ENCODE measurements around the gene MAN2B2.

The MAN2B2 gene

DNA sequence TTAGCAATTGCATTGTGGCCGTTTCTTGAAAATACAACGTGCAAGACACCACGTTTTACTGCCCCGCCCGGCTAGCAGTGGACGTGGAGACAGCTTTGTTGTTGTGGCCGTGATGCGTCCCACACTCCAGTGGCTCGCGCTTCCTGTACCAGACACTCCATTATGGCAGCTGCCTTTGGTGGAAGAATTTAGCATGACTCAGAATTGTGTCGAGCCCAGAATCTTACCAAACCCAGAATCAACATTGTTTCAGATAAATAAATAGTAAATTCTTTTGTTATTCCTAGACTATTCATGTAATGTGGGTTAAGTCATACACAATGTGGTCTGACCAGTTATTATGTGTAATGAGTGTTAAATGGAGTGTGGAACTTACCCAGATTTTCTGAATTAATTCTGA is 93.4 kb downstream of the MAN2B2 start:
- ATAC-seq = no peak
- TF ChIP-seq SNAI2 (CRISPR knock-in tag; IDR thresholded peaks at IDR 0.05) = no peak
- TF ChIP-seq ZNF8 (CRISPR knock-in tag; IDR thresholded peaks at IDR 0.05) = no peak
- no peak for TF ChIP-seq CSRNP3 (CRISPR knock-in tag; IDR thresholded peaks at IDR 0.05)
- no peak for TF ChIP-seq ESRRG (CRISPR knock-in tag; IDR thresholded peaks at IDR 0.05)
- TF ChIP-seq ISL1 (CRISPR knock-in tag; IDR thresholded peaks at IDR 0.05) = no peak
- no peak for TF ChIP-seq ARNTL (CRISPR knock-in tag; IDR thresholded peaks at IDR 0.05; ENCODE audit: borderline replicate concordance, low read depth)
- TF ChIP-seq GLIS3 (CRISPR knock-in tag; IDR thresholded peaks at IDR 0.05) = no peak
- no peak for TF ChIP-seq OSR1 (CRISPR knock-in tag; IDR thresholded peaks at IDR 0.05)
- TF ChIP-seq ZFP30 (CRISPR knock-in tag; IDR thresholded peaks at IDR 0.05) = no peak
- TF ChIP-seq PATZ1 (CRISPR knock-in tag; IDR thresholded peaks at IDR 0.05; ENCODE audit: borderline replicate concordance) = no peak
- TF ChIP-seq ZC3H10 (CRISPR knock-in tag; IDR thresholded peaks at IDR 0.05) = no peak
- no peak for TF ChIP-seq CSDC2 (CRISPR knock-in tag; IDR thresholded peaks at IDR 0.05)
- no peak for TF ChIP-seq TCF4 (CRISPR knock-in tag; IDR thresholded peaks at IDR 0.05; ENCODE audit: borderline replicate concordance)
- no peak for TF ChIP-seq TSHZ2 (CRISPR knock-in tag; IDR thresholded peaks at IDR 0.05)

DNA sequence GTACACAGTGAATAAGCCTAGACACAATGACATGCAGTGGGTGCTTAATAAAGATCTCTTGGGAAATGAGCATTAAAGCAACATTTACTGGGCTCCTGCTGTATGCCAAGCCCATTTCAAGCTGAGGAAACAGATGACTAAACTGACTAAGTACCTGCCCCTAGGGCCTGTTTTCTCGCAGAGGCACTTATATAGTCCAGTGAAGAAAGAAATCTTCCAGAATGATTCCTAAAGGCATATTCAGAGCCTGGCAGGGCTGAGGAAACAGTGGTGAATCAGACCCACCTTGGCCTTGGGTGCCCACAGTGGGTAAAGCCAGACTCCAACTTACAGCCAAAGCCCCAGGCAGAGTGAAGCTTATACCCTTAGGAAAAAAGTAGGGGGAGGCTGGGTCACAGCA is 96.7 kb downstream of the MAN2B2 start:
- TF ChIP-seq BACH2 (CRISPR knock-in tag; IDR thresholded peaks at IDR 0.05; ENCODE audit: borderline replicate concordance) (no peak), ZFP30 (CRISPR knock-in tag; IDR thresholded peaks at IDR 0.05) (no peak), ARNTL (CRISPR knock-in tag; IDR thresholded peaks at IDR 0.05; ENCODE audit: borderline replicate concordance, low read depth) (no peak), CSRNP3 (CRISPR knock-in tag; IDR thresholded peaks at IDR 0.05) (no peak), POU6F1 (CRISPR knock-in tag; IDR thresholded peaks at IDR 0.05; ENCODE audit: borderline replicate concordance, low read depth) (no peak), CSDC2 (CRISPR knock-in tag; IDR thresholded peaks at IDR 0.05) (no peak), TCF4 (CRISPR knock-in tag; IDR thresholded peaks at IDR 0.05; ENCODE audit: borderline replicate concordance) (no peak), TOX (CRISPR knock-in tag; IDR thresholded peaks at IDR 0.05; ENCODE audit: borderline replicate concordance) (no peak), ZNF565 (CRISPR knock-in tag; conservative IDR thresholded peaks at IDR 0.05; ENCODE audit: low read depth) (no peak), GLIS3 (CRISPR knock-in tag; IDR thresholded peaks at IDR 0.05) (no peak), ZNF8 (CRISPR knock-in tag; IDR thresholded peaks at IDR 0.05) (no peak), ZC3H10 (CRISPR knock-in tag; IDR thresholded peaks at IDR 0.05) (no peak), ESRRG (CRISPR knock-in tag; IDR thresholded peaks at IDR 0.05) (no peak)
- TF ChIP-seq, protein P1, sequence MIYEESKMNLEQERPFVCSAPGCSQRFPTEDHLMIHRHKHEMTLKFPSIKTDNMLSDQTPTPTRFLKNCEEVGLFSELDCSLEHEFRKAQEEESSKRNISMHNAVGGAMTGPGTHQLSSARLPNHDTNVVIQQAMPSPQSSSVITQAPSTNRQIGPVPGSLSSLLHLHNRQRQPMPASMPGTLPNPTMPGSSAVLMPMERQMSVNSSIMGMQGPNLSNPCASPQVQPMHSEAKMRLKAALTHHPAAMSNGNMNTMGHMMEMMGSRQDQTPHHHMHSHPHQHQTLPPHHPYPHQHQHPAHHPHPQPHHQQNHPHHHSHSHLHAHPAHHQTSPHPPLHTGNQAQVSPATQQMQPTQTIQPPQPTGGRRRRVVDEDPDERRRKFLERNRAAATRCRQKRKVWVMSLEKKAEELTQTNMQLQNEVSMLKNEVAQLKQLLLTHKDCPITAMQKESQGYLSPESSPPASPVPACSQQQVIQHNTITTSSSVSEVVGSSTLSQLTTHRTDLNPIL (CRISPR knock-in tag; IDR thresholded peaks at IDR 0.05; ENCODE audit: low read depth) = no peak

More for the DNA sequence above, 96.7 kb downstream of the MAN2B2 start:
- no peak for ATAC-seq

All from SK-N-SH treated with all-trans-retinoic acid at 6 μM for 48 hours (cell line).